PC-3 (cell line): ENCODE data around the gene TBC1D8. TPM values are rescaled to one million over a fixed set of nuclear protein-coding genes. Genes with fewer than 3 reads are reported as not detected.

Source experiments
- ATAC-seq: fragments of 200-7000 bp; cut with Tn5 transposase; 2 replicates; pipeline ENCODE4 v1.9.1; 2020; ENCODE audit warnings: mild to moderate bottlenecking, moderate library complexity
- BruUV-seq: library from RNA; stranded (reverse); fragments of 400-500 nt; replicated peaks from 2 replicates; lab custom pipeline; 2021; lab: Mats Ljungman, UMichigan
- CTCF ChIA-PET: fragments of 300-600 bp; sonication (Branson Sonifier 250); formaldehyde crosslinking; loops from one replicate; lab custom pipeline; 2022; ENCODE audit warnings: antibody characterized with exemption; lab: Charles Lee
- POLR2A ChIA-PET: fragments of 300-600 bp; sonication (Branson Sonifier 250); formaldehyde crosslinking; loops from one replicate; lab custom pipeline; 2022; ENCODE audit warnings: antibody characterized with exemption; ENCODE audit not compliant: unreplicated experiment; lab: Charles Lee
- DNase-seq: peaks from one replicate; pipeline ENCODE4 v3.0.0-alpha.2; 2015
- H2AFZ ChIP-seq: fragments of 300-600 bp; sonication (generic); 2 replicates; pipeline ENCODE4 v1.6.0; 2016; ENCODE audit warnings: antibody characterized with exemption, low read length
- H3F3A ChIP-seq: fragments of 300-600 bp; sonication (generic); one replicate; pipeline ENCODE4 v1.6.0; 2017; ENCODE audit warnings: antibody characterized with exemption, low read length, control low read depth, mild to moderate bottlenecking; ENCODE audit not compliant: unreplicated experiment
- H3K27ac ChIP-seq: fragments of 300-600 bp; sonication (generic); 2 replicates; pipeline ENCODE4 v1.5.1; 2016; ENCODE audit warnings: mild to moderate bottlenecking, low read length
- H3K27me3 ChIP-seq: fragments of 300-600 bp; sonication (generic); 2 replicates; pipeline ENCODE4 v1.6.1; 2016; ENCODE audit warnings: low read length, mixed read lengths
- H3K36me3 ChIP-seq: fragments of 300-600 bp; sonication (generic); 2 replicates; pipeline ENCODE4 v1.6.1; 2016; ENCODE audit warnings: low read depth, mixed run types, low read length, mixed read lengths
- H3K4me1 ChIP-seq: fragments of 300-600 bp; sonication (generic); 2 replicates; pipeline ENCODE4 v1.5.1; 2016; ENCODE audit warnings: low read length; ENCODE audit not compliant: insufficient read depth
- H3K4me2 ChIP-seq: fragments of 300-600 bp; sonication (generic); 2 replicates; pipeline ENCODE4 v1.6.0; 2016; ENCODE audit warnings: low read length
- H3K4me3 ChIP-seq: fragments of 300-600 bp; sonication (generic); 2 replicates; pipeline ENCODE4 v1.5.1; 2016; ENCODE audit warnings: mild to moderate bottlenecking, low read length, mixed read lengths
- H3K79me2 ChIP-seq: fragments of 300-600 bp; sonication (generic); 2 replicates; pipeline ENCODE4 v1.6.1; 2017; ENCODE audit warnings: low read length, mixed read lengths
- H3K9ac ChIP-seq: fragments of 300-600 bp; sonication (generic); 2 replicates; pipeline ENCODE4 v1.6.0; 2016; ENCODE audit warnings: mild to moderate bottlenecking, low read length
- H3K9me2 ChIP-seq: fragments of 300-600 bp; sonication (generic); replicated peaks from 2 replicates; pipeline ENCODE4 v1.6.1; 2016; ENCODE audit warnings: mixed run types, low read length, mixed read lengths
- H3K9me3 ChIP-seq: fragments of 300-600 bp; sonication (generic); 2 replicates; pipeline ENCODE4 v1.6.1; 2016; ENCODE audit warnings: low read length, mixed read lengths
- H4K20me1 ChIP-seq: fragments of 300-600 bp; sonication (generic); 2 replicates; pipeline ENCODE4 v1.6.1; 2016; ENCODE audit warnings: low read length, mixed read lengths
- CTCF ChIP-seq: fragments of 300-600 bp; sonication (generic); conservative IDR thresholded peaks from 2 replicates; pipeline ENCODE4 v1.5.1; 2017; ENCODE audit warnings: antibody characterized with exemption, low read depth, mild to moderate bottlenecking, low read length
- EZH2 ChIP-seq: fragments of 300-600 bp; sonication (generic); IDR thresholded peaks from one replicate; pipeline ENCODE4 v1.6.1; 2017; ENCODE audit warnings: antibody characterized with exemption, mild to moderate bottlenecking, low read length; ENCODE audit not compliant: unreplicated experiment
- EZH2phosphoT487 ChIP-seq: fragments of 300-600 bp; sonication (generic); IDR thresholded peaks from 2 replicates; pipeline ENCODE4 v1.6.1; 2018; ENCODE audit warnings: mild to moderate bottlenecking, antibody characterized with exemption, low read length, borderline replicate concordance
- intact Hi-C: fragments of 100-400 bp; cut with micrococcal nuclease; formaldehyde crosslinking; loops from 2 replicates; pipeline ENCODE4 v1.9.0; 2023
- total RNA-seq: library from RNA; depleted of rRNA; stranded (reverse); fragments of >200 nt; gene quantifications from 2 replicates; pipeline ENCODE4 v1.2.3, GENCODE V29; 2014

The TBC1D8 gene
- total RNA-seq, 1 experiment from 2014 or later = 39.7 TPM

- ChIA-PET CTCF (no interaction called here), POLR2A (interaction anchor here (0.6 kb wide), 1 partner anchor 202 kb away, joined by 3 read pairs; no protein-coding TSS in a partner anchor)
- ATAC-seq (no peak), DNase-seq (no peak)
- H4K20me1 ChIP-seq = peaks cover 44% of the 10 kb centered on the region
- H3K27ac ChIP-seq = no peak overlapping the region
- peak overlapping the region; percentile 96; the same call in 1 of the 2 replicates for H3K4me2 ChIP-seq
- no peak overlapping the region for H2AFZ ChIP-seq
- intact Hi-C loops = no loop called here
- peaks cover 3% of the 10 kb centered on the region for H3F3A ChIP-seq
- H3K9ac ChIP-seq = no peak overlapping the region
- BruUV-seq = no TSS peak
- peak overlapping the region; percentile 98; the same call in 1 of the 2 replicates for H3K4me3 ChIP-seq
- H3K27me3 ChIP-seq = no peaks in the 10 kb centered on the region
- TF ChIP-seq EZH2 = no peak
- peaks cover 16% of the 10 kb centered on the region for H3K4me1 ChIP-seq
- H3K9me2 ChIP-seq = no peaks in the 10 kb centered on the region
- peaks cover 60% of the 10 kb centered on the region for H3K36me3 ChIP-seq
- H3K9me3 ChIP-seq = no peaks in the 10 kb centered on the region
- peaks cover 39% of the 10 kb centered on the region for H3K79me2 ChIP-seq
Measured at GRCh38 chr2:101004620-101005325, 146.4 kb downstream of the TBC1D8 start.

GRCh38 chr2:101003278-101003775 lies 147.9 kb downstream of the TBC1D8 start:
- TF ChIP-seq CTCF (no peak), EZH2 (no peak), EZH2phosphoT487 (no peak)
- Histone ChIP-seq H3K27me3 (no peaks in the 10 kb centered on the region), H2AFZ (no peak overlapping the region), H3K9ac (peak overlapping the region; percentile 98), H3K36me3 (peaks cover 57% of the 10 kb centered on the region), H3K9me2 (no peaks in the 10 kb centered on the region), H3K4me3 (peak overlapping the region; percentile 98), H3K9me3 (no peaks in the 10 kb centered on the region), H3K79me2 (peaks cover 39% of the 10 kb centered on the region), H3F3A (peaks cover 3% of the 10 kb centered on the region), H3K27ac (peak overlapping the region; percentile 41; the same call in 1 of the 2 replicates), H4K20me1 (peaks cover 44% of the 10 kb centered on the region), H3K4me1 (peaks cover 16% of the 10 kb centered on the region), H3K4me2 (peak overlapping the region; percentile 96)
- no TSS peak for BruUV-seq
- ATAC-seq = no peak
- ChIA-PET POLR2A (no interaction called here), CTCF (interaction anchor here (1.4 kb wide), 1 partner anchor 409 kb away, joined by 3 read pairs; no protein-coding TSS in a partner anchor)
- intact Hi-C loops = no loop called here
- DNase-seq = no peak

GRCh38 chr2:101002562-101003277 lies 148.5 kb downstream of the TBC1D8 start:
- Histone ChIP-seq H4K20me1 (peaks cover 44% of the 10 kb centered on the region), H3F3A (peaks cover 3% of the 10 kb centered on the region)
- ATAC-seq = peak; percentile 3; the same call in 1 of the 2 replicates

More at GRCh38 chr2:101002562-101003277, 148.5 kb downstream of the TBC1D8 start:
- intact Hi-C loops = no loop called here
- TSS peak; percentile 58 for BruUV-seq
- no peak for TF ChIP-seq EZH2phosphoT487
- Histone ChIP-seq H2AFZ (peak overlapping the region; percentile 81; the same call in 1 of the 2 replicates), H3K4me1 (peaks cover 16% of the 10 kb centered on the region), H3K4me2 (peak overlapping the region; percentile 96), H3K9me2 (no peaks in the 10 kb centered on the region), H3K9me3 (no peaks in the 10 kb centered on the region), H3K36me3 (peaks cover 51% of the 10 kb centered on the region), H3K27ac (peak overlapping the region; percentile 41), H3K79me2 (peaks cover 39% of the 10 kb centered on the region), H3K9ac (peak overlapping the region; percentile 98), H3K27me3 (no peaks in the 10 kb centered on the region), H3K4me3 (peak overlapping the region; percentile 98)
- ChIA-PET CTCF (interaction anchor here (0.7 to 1.4 kb wide), 3 partner anchors 203 to 408 kb away, joined by 3 to 5 read pairs (median 3); no protein-coding TSS in a partner anchor), POLR2A (interaction anchor here (0.6 kb wide), 1 partner anchor 119 kb away, joined by 6 read pairs; no protein-coding TSS in a partner anchor)
- DNase-seq = peak; percentile 17
